ENCODE data around the gene POLR2M.
A peak's percentile ranks its signal among the peaks of the same experiment; 100 is the strongest.

POLR2M gene

DNA sequence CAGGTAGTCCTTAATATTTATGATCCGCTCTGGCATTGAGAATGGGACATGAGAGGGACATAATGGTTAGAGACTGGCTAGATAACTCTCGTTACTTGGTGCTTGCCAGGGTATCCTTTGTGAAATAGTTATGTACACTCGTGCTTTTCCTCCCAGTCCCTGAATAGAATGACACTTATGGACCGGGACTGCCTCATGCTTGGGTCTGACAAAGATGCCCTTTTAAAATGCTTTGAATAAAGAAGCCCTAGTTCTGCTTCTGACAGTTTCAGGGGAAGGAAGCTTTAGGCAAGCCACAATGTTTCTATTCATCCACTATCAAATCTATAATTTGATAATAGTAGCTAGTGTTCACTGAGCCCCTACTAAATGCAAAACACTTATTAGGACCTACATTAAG lies 29.4 kb downstream of the POLR2M start:
- Histone ChIP-seq H3K9me3 (no peaks in the 10 kb centered on the region), H3K4me3 (no peak overlapping the region), H3K36me3 (replicated peaks) (no peaks in the 10 kb centered on the region), H3K4me1 (no peaks in the 10 kb centered on the region), H3K27me3 (ENCODE audit: low read depth) (no peaks in the 10 kb centered on the region; the same call in 1 of the 2 replicates)
- in situ Hi-C loops (cut with MboI; ENCODE audit: low sequenced_read_pairs): loop anchor here (10.0 kb wide), 1 partner anchor 171 kb away; no protein-coding TSS in a partner anchor
- no peak for DNase-seq (ENCODE audit: low spot score in 2 of 2)

DNA sequence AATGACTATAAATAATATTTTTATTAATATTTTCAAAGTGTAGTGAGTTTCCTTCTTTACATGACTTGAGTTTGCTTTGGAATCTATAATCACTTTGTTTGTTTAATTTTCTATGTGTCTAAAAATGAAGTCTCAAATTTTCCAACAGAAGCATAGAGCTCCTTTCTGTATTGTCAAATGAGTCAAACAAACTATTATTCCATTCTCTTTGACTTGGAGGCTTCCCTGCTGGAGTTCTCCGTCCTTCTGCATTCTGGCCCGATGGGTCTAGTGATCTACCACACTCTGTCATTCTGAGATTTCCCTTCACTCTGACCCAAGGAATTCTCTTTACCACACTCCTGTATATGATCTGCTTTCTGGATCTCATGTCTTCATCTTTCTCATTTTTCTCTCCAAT lies 30.1 kb downstream of the POLR2M start:
- Histone ChIP-seq H3K27me3 (ENCODE audit: low read depth) (peaks cover 5% of the 10 kb centered on the region), H3K9me3 (no peaks in the 10 kb centered on the region), H3K36me3 (replicated peaks) (no peaks in the 10 kb centered on the region), H3K4me1 (no peaks in the 10 kb centered on the region), H3K4me3 (no peak overlapping the region)
- in situ Hi-C loops (cut with MboI; ENCODE audit: low sequenced_read_pairs): loop anchor here (10.0 kb wide), 1 partner anchor 172 kb away; no protein-coding TSS in a partner anchor
- no peak for DNase-seq (ENCODE audit: low spot score in 2 of 2)

DNA sequence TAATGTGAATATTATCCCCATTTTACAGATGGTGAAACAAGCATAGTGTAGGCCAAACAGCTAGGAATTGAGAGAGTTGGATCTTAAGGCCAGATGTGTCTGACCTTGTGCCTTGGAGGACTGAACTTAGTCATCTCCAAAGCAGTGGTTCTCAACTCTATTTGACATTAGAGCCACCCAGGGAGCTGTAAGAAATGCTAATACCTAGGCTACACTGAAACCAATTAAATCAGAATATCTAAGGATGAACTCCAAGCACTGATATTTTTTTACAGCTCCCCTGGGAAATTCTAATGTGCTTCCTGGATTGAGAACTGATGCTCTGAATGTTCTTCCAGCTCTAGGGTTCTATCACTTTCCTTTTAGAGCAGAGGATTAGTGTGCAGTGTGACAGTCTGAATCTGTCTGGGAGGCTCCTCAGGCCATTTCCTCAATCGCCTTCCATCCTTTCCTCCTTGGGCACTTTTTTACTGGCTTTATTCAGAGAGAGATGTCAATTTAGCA lies 32.3 kb downstream of the POLR2M start:
- H3K4me1 ChIP-seq: no peaks in the 10 kb centered on the region
- in situ Hi-C loops (cut with MboI; ENCODE audit: low sequenced_read_pairs): loop anchor here (10.0 kb wide), 1 partner anchor 174 kb away; no protein-coding TSS in a partner anchor

GRCh38 chr15:57740048-57740447 lies 33.5 kb downstream of the POLR2M start:
- Histone ChIP-seq H3K4me1 (no peaks in the 10 kb centered on the region), H3K4me3 (no peak overlapping the region), H3K27me3 (ENCODE audit: low read depth) (peaks cover 12% of the 10 kb centered on the region), H3K36me3 (replicated peaks) (no peaks in the 10 kb centered on the region), H3K9me3 (no peaks in the 10 kb centered on the region)
- no peak for DNase-seq (ENCODE audit: low spot score in 2 of 2)
- in situ Hi-C loops (cut with MboI; ENCODE audit: low sequenced_read_pairs): loop anchor here (10.0 kb wide), 1 partner anchor 125 kb away; no protein-coding TSS in a partner anchor

More for the DNA sequence above, 32.3 kb downstream of the POLR2M start:
- H3K9me3 ChIP-seq: no peaks in the 10 kb centered on the region
- no peak overlapping the region for H3K4me3 ChIP-seq
- DNase-seq (ENCODE audit: low spot score in 2 of 2): no peak
- H3K36me3 ChIP-seq (replicated peaks): no peaks in the 10 kb centered on the region
- H3K27me3 ChIP-seq (ENCODE audit: low read depth): peaks cover 12% of the 10 kb centered on the region

GRCh38 chr15:57741089-57741488 lies 34.6 kb downstream of the POLR2M start:
- H3K4me1 ChIP-seq: no peaks in the 10 kb centered on the region
- no peak overlapping the region for H3K4me3 ChIP-seq
- H3K36me3 ChIP-seq (replicated peaks): no peaks in the 10 kb centered on the region
- in situ Hi-C loops (cut with MboI; ENCODE audit: low sequenced_read_pairs): loop anchor here (10.0 kb wide), 1 partner anchor 124 kb away; no protein-coding TSS in a partner anchor
- DNase-seq (ENCODE audit: low spot score in 2 of 2): no peak
- no peaks in the 10 kb centered on the region for H3K9me3 ChIP-seq
- H3K27me3 ChIP-seq (ENCODE audit: low read depth): peaks cover 12% of the 10 kb centered on the region

DNA sequence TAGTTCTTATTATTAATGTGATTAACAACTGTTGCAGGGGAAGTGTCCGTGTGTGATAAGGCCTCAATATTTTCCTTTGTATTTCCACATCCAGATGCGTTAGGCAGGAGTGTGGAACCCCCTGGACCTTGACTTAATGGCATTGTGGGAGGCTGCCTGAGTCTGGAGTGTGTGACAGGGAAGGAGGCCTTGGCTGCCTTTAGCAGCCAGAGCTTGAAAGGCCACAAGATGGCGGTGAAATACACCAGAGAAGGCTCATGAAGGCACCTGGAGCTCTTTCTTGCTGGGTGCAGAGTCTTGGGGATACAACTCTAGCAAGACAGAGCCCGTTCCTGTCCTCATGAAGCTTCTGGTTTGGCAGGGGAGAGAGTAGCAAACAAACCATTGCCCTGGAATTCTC lies 36.9 kb downstream of the POLR2M start:
- Histone ChIP-seq H3K36me3 (replicated peaks) (no peaks in the 10 kb centered on the region), H3K27me3 (ENCODE audit: low read depth) (peaks cover 12% of the 10 kb centered on the region), H3K4me1 (peaks cover 8% of the 10 kb centered on the region), H3K9me3 (no peaks in the 10 kb centered on the region), H3K4me3 (no peak overlapping the region)
- in situ Hi-C loops (cut with MboI; ENCODE audit: low sequenced_read_pairs): loop anchor here (10.0 kb wide), 1 partner anchor 121 kb away; no protein-coding TSS in a partner anchor
- DNase-seq (ENCODE audit: low spot score in 2 of 2): peak in 1 of 2 experiments; percentile 15

- Histone ChIP-seq H3K4me3 (no peak overlapping the region), H3K36me3 (replicated peaks) (no peaks in the 10 kb centered on the region), H3K27me3 (ENCODE audit: low read depth) (peaks cover 23% of the 10 kb centered on the region), H3K4me1 (peaks cover 16% of the 10 kb centered on the region), H3K9me3 (no peaks in the 10 kb centered on the region)
- no peak for DNase-seq (ENCODE audit: low spot score in 2 of 2)
- in situ Hi-C loops (cut with MboI; ENCODE audit: low sequenced_read_pairs): loop anchor here (10.0 kb wide), 1 partner anchor 118 kb away; no protein-coding TSS in a partner anchor
Measured at GRCh38 chr15:57746786-57747185, 40.3 kb downstream of the POLR2M start.

GRCh38 chr15:57747206-57747896 lies 40.8 kb downstream of the POLR2M start:
- DNase-seq (ENCODE audit: low spot score in 2 of 2): peak; percentile 47 to 88
- in situ Hi-C loops (cut with MboI; ENCODE audit: low sequenced_read_pairs): loop anchor here (10.0 kb wide), 1 partner anchor 117 kb away; no protein-coding TSS in a partner anchor

DNA sequence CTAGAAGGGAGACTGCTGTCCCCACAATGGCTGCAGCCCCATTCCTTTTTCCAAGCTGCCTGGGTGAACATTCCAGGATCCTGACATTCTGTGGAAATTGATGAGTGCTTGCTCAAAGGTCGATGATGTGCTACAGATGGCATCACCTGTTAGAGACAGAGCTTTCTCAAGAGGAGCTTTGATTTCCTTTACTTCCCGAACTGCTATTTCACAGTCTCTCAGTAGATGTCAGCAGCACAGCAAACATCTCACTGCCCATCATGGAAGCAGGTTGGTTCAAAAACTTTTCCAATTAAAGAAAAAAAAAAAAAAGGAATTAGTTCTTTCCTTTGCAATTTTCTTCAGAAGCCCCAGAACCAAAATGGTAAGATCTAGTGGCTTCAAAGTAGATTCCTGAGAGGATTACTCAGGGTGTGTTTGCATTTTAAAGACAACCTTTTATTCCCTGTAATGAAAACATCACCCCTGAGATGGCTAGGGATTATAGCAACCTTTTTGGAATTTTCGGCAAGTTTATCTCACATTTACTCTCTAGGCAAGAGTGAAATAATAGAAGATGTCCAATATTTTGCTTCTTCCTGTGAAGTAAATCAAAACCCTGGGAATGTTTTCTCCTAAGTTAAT lies 44.8 kb downstream of the POLR2M start:
- H3K27me3 ChIP-seq (ENCODE audit: low read depth): peaks cover 18% of the 10 kb centered on the region
- H3K9me3 ChIP-seq: no peaks in the 10 kb centered on the region
- H3K36me3 ChIP-seq (replicated peaks): no peaks in the 10 kb centered on the region
- no peak overlapping the region for H3K4me3 ChIP-seq
- peaks cover 16% of the 10 kb centered on the region for H3K4me1 ChIP-seq
- in situ Hi-C loops (cut with MboI; ENCODE audit: low sequenced_read_pairs): loop anchor here (10.0 kb wide), 1 partner anchor 314 kb away; the partner anchor contains the start of gene ALDH1A2
- peak; percentile 23 to 59 for DNase-seq (ENCODE audit: low spot score in 2 of 2)

More at GRCh38 chr15:57747206-57747896, 40.8 kb downstream of the POLR2M start:
- H3K36me3 ChIP-seq (replicated peaks): no peaks in the 10 kb centered on the region
- H3K4me3 ChIP-seq: no peak overlapping the region
- H3K9me3 ChIP-seq: no peaks in the 10 kb centered on the region
- peaks cover 19% of the 10 kb centered on the region for H3K27me3 ChIP-seq (ENCODE audit: low read depth)
- H3K4me1 ChIP-seq: peaks cover 16% of the 10 kb centered on the region

DNA sequence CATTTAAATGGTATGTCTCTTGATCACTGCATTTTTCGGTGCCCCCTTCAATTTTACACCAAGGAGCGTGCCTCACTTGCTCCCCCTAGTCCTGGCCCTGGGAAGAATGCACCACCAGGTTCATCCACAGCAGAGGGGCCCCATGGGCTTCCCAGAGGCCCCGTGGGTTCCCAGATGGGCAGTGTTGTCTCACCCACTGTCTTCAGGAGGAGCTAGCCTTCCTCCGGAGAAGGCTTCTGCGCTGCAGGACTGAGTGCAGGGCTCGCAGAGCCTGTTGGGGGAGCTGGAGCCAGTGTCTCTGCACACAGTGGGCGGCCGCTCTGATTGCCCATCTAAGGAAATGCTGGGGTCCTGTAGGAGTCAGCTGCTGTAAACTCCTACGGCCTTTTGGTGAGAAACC lies 45.9 kb downstream of the POLR2M start:
- peaks cover 10% of the 10 kb centered on the region for H3K4me1 ChIP-seq
- H3K9me3 ChIP-seq: no peaks in the 10 kb centered on the region
- no peak for DNase-seq (ENCODE audit: low spot score in 2 of 2)
- in situ Hi-C loops (cut with MboI; ENCODE audit: low sequenced_read_pairs): loop anchor here (10.0 kb wide), 1 partner anchor 312 kb away; the partner anchor contains the start of gene ALDH1A2
- H3K4me3 ChIP-seq: no peak overlapping the region
- no peaks in the 10 kb centered on the region for H3K36me3 ChIP-seq (replicated peaks)
- peaks cover 23% of the 10 kb centered on the region for H3K27me3 ChIP-seq (ENCODE audit: low read depth)

- no peaks in the 10 kb centered on the region for H3K36me3 ChIP-seq (replicated peaks)
- H3K4me3 ChIP-seq: no peak overlapping the region
- H3K9me3 ChIP-seq: no peaks in the 10 kb centered on the region
- H3K4me1 ChIP-seq: peaks cover 7% of the 10 kb centered on the region
- peaks cover 23% of the 10 kb centered on the region for H3K27me3 ChIP-seq (ENCODE audit: low read depth)
- DNase-seq (ENCODE audit: low spot score in 2 of 2): no peak
- in situ Hi-C loops (cut with MboI; ENCODE audit: low sequenced_read_pairs): loop anchor here (10.0 kb wide), 1 partner anchor 312 kb away; the partner anchor contains the start of gene ALDH1A2
Measured at GRCh38 chr15:57752840-57753239, 46.3 kb downstream of the POLR2M start.

DNA sequence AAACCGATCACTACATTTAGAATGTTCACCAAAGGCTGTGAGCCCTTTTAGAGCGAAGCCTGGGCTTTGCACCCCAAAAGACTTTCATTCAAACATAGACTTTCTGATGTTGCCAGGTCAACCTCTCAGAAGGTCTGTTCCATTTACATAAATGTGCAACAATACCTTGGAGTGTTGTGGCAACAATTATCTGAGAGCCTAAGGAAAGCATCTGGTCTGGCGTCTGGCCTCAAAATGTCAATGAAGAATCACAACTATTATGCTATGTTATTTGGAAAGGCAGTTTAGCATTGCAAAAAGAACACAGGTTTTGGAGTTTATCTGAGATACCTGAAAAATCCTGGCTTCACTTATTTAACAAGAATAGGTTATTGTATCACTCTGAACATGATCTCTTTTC lies 50.0 kb downstream of the POLR2M start:
- in situ Hi-C loops (cut with MboI; ENCODE audit: low sequenced_read_pairs): loop anchor here (10.0 kb wide), 1 partner anchor 308 kb away; the partner anchor contains the start of gene ALDH1A2
- Histone ChIP-seq H3K4me1 (no peaks in the 10 kb centered on the region; the same call in 1 of the 2 replicates), H3K36me3 (replicated peaks) (no peaks in the 10 kb centered on the region), H3K4me3 (no peak overlapping the region), H3K9me3 (no peaks in the 10 kb centered on the region), H3K27me3 (ENCODE audit: low read depth) (peaks cover 8% of the 10 kb centered on the region; the same call in 1 of the 2 replicates)
- no peak for DNase-seq (ENCODE audit: low spot score in 2 of 2)

DNA sequence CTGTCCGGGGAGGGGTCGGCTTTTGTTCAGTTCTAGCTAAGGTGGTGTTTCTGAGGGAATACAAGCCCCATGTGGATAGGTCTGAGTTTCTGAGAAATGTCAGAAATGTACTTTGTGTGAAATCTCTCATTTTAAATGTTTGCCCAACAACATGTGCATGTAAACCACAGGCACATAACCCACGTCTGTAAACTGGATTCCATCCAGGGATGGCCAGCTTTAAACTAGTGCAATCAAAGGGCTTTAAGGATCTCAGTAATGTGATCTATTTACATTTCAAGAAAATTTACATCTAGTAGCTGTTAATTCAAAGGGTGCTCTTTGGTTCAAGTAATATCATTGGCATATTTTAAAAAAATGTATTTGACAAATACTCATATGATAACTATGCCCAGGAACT lies 52.0 kb downstream of the POLR2M start:
- no peaks in the 10 kb centered on the region for H3K9me3 ChIP-seq
- no peak for DNase-seq (ENCODE audit: low spot score in 2 of 2)

More for the DNA sequence above, 52.0 kb downstream of the POLR2M start:
- in situ Hi-C loops (cut with MboI; ENCODE audit: low sequenced_read_pairs): loop anchor here (10.0 kb wide), 1 partner anchor 306 kb away; the partner anchor contains the start of gene ALDH1A2
- H3K4me1 ChIP-seq: no peaks in the 10 kb centered on the region
- H3K4me3 ChIP-seq: no peak overlapping the region
- H3K27me3 ChIP-seq (ENCODE audit: low read depth): peaks cover 11% of the 10 kb centered on the region; the same call in 1 of the 2 replicates
- no peaks in the 10 kb centered on the region for H3K36me3 ChIP-seq (replicated peaks)

Measured in HAP-1 (cell line).